H9 (cell line): Measurements from ENCODE around the gene MGLL. TPM values are rescaled to one million over a fixed set of nuclear protein-coding genes. Genes with fewer than 3 reads are reported as not detected.

Experiments used
- DNase-seq: peaks from one replicate; pipeline ENCODE4 v3.0.0-alpha.2; 2017
- H2AFZ ChIP-seq: one replicate; pipeline ENCODE4 v1.6.1; 2013; ENCODE audit warnings: mild to moderate bottlenecking, low read length, control low read depth, moderate library complexity
- H2AK5ac ChIP-seq: 2 replicates; pipeline ENCODE4 v1.6.1; 2013; ENCODE audit warnings: low read length, control low read depth, mixed read lengths; ENCODE audit not compliant: insufficient read length
- H2BK120ac ChIP-seq: one replicate; pipeline ENCODE4 v1.6.1; 2013; ENCODE audit warnings: low read depth, mild to moderate bottlenecking, low read length, control low read depth, inconsistent platforms; ENCODE audit not compliant: poor library complexity, severe bottlenecking
- H2BK12ac ChIP-seq: 2 replicates; pipeline ENCODE4 v1.6.1; 2013; ENCODE audit warnings: low read length, control low read depth, mixed read lengths, low read depth; ENCODE audit not compliant: insufficient read length
- H2BK15ac ChIP-seq: 2 replicates; pipeline ENCODE4 v1.6.1; 2013; ENCODE audit warnings: low read depth, low read length, control low read depth
- H2BK20ac ChIP-seq: one replicate; pipeline ENCODE4 v1.6.1; 2013; ENCODE audit warnings: low read depth, mild to moderate bottlenecking, low read length, control low read depth, inconsistent platforms; ENCODE audit not compliant: poor library complexity, severe bottlenecking
- H2BK5ac ChIP-seq: 2 replicates; pipeline ENCODE4 v1.6.1; 2013; ENCODE audit warnings: low read length, control low read depth, mixed read lengths; ENCODE audit not compliant: insufficient read length
- H3K14ac ChIP-seq: 2 replicates; pipeline ENCODE4 v1.6.1; 2013; ENCODE audit warnings: low read length, control low read depth; ENCODE audit not compliant: insufficient read depth
- H3K18ac ChIP-seq: 2 replicates; pipeline ENCODE4 v1.6.1; 2013; ENCODE audit warnings: low read depth, mild to moderate bottlenecking, mixed read lengths, low read length, control low read depth; ENCODE audit not compliant: insufficient read length
- H3K23ac ChIP-seq: 2 replicates; pipeline ENCODE4 v1.6.1; 2013; ENCODE audit warnings: low read length, control low read depth, mixed read lengths, low read depth; ENCODE audit not compliant: insufficient read length
- H3K23me2 ChIP-seq: 2 replicates; pipeline ENCODE4 v1.6.1; 2013; ENCODE audit warnings: low read depth, mild to moderate bottlenecking, mixed read lengths, low read length, control low read depth; ENCODE audit not compliant: insufficient read length, poor library complexity, severe bottlenecking
- H3K27ac ChIP-seq: 2 replicates; pipeline ENCODE4 v1.5.1; 2013; ENCODE audit warnings: low read length, control low read depth, mixed read lengths, low read depth; ENCODE audit not compliant: insufficient read length
- H3K27me3 ChIP-seq: 2 replicates; pipeline ENCODE4 v1.6.1; 2013; ENCODE audit warnings: low read length, control low read depth, inconsistent platforms; ENCODE audit not compliant: insufficient read depth
- H3K4ac ChIP-seq: 2 replicates; pipeline ENCODE4 v1.6.1; 2013; ENCODE audit warnings: low read depth, mild to moderate bottlenecking, control low read depth, inconsistent platforms, low read length, moderate library complexity
- H3K4me1 ChIP-seq: 2 replicates; pipeline ENCODE4 v1.6.1; 2013; ENCODE audit warnings: low read length, control low read depth, inconsistent platforms; ENCODE audit not compliant: insufficient read depth
- H3K4me2 ChIP-seq: 2 replicates; pipeline ENCODE4 v1.6.1; 2013; ENCODE audit warnings: low read length, control low read depth, mixed read lengths; ENCODE audit not compliant: insufficient read length, insufficient read depth
- H3K56ac ChIP-seq: 2 replicates; pipeline ENCODE4 v1.6.1; 2013; ENCODE audit warnings: low read depth, mild to moderate bottlenecking, mixed read lengths, low read length, control low read depth; ENCODE audit not compliant: insufficient read length
- H3K79me1 ChIP-seq: 2 replicates; pipeline ENCODE4 v1.6.1; 2013; ENCODE audit warnings: low read depth, mild to moderate bottlenecking, moderate library complexity, low read length, control low read depth, inconsistent platforms; ENCODE audit not compliant: insufficient read depth, poor library complexity, severe bottlenecking
- H3K79me2 ChIP-seq: 2 replicates; pipeline ENCODE4 v1.6.1; 2013; ENCODE audit warnings: low read length, control low read depth, inconsistent platforms; ENCODE audit not compliant: insufficient read depth
- H3K9ac ChIP-seq: 2 replicates; pipeline ENCODE4 v1.6.1; 2013; ENCODE audit warnings: low read length, control low read depth, mixed read lengths; ENCODE audit not compliant: insufficient read length; ENCODE audit errors: extremely low read depth
- H3K9me3 ChIP-seq: one replicate; pipeline ENCODE4 v1.6.1; 2013; ENCODE audit warnings: low read depth, low read length, inconsistent platforms; ENCODE audit not compliant: control insufficient read depth
- H3T11ph ChIP-seq: one replicate; pipeline ENCODE4 v1.6.1; 2013; ENCODE audit warnings: mild to moderate bottlenecking, low read length, control low read depth, inconsistent platforms
- H4K20me1 ChIP-seq: one replicate; pipeline ENCODE4 v1.6.1; 2013; ENCODE audit not compliant: control insufficient read depth, insufficient read length, insufficient read depth
- H4K5ac ChIP-seq: 2 replicates; pipeline ENCODE4 v1.6.1; 2013; ENCODE audit warnings: low read depth, mild to moderate bottlenecking, mixed read lengths, low read length, control low read depth; ENCODE audit not compliant: insufficient read length
- H4K8ac ChIP-seq: replicated peaks from 2 replicates; pipeline ENCODE4 v1.6.1; 2013; ENCODE audit warnings: low read length, control low read depth, mixed read lengths, low read depth; ENCODE audit not compliant: insufficient read length
- H4K91ac ChIP-seq: 2 replicates; pipeline ENCODE4 v1.6.1; 2013; ENCODE audit warnings: low read depth, mild to moderate bottlenecking, moderate library complexity, mixed read lengths, low read length, control low read depth; ENCODE audit not compliant: insufficient read length
- H3K27ac Mint-ChIP-seq, 3 experiments: 2 replicates in 2 of 3; 3 replicates in 1 of 3; pipeline ENCODE4 v1.8.0; 2020 to 2021; ENCODE audit warnings: mixed read lengths in 3 of 3, mild to moderate bottlenecking in 1 of 3, moderate library complexity in 1 of 3
- H3K27me3 Mint-ChIP-seq: 2 replicates; pipeline ENCODE4 v1.8.0; 2021; ENCODE audit warnings: low read depth, mild to moderate bottlenecking, moderate library complexity, mixed read lengths
- H3K36me3 Mint-ChIP-seq, 3 experiments: 2 replicates in 2 of 3; 3 replicates in 1 of 3; pipeline ENCODE4 v1.8.0; 2020 to 2021; ENCODE audit warnings: low read depth in 3 of 3, mixed read lengths in 3 of 3; ENCODE audit not compliant: insufficient read depth in 1 of 3
- H3K4me1 Mint-ChIP-seq, 2 experiments: 2 replicates each; pipeline ENCODE4 v1.8.0; 2020; ENCODE audit warnings: mixed read lengths in 2 of 2
- H3K4me3 Mint-ChIP-seq, 2 experiments: 2 replicates in 1 of 2; 3 replicates in 1 of 2; pipeline ENCODE4 v1.8.0; 2020 to 2021; ENCODE audit warnings: mild to moderate bottlenecking in 2 of 2, mixed read lengths in 2 of 2, moderate library complexity in 1 of 2
- H3K9me3 Mint-ChIP-seq, 2 experiments: 2 replicates in 1 of 2; 3 replicates in 1 of 2; pipeline ENCODE4 v1.8.0; 2020; ENCODE audit warnings: mild to moderate bottlenecking in 2 of 2, mixed read lengths in 2 of 2, moderate library complexity in 1 of 2
- CTCF ChIP-seq: fragments of 200-600 bp; sonication (generic); conservative IDR thresholded peaks from 3 replicates; pipeline ENCODE4 v1.8.0; 2021; ENCODE audit warnings: antibody characterized with exemption, mild to moderate bottlenecking
- WGBS: extraction: QIAGEN DNeasy Blood & Tissue Kit; methylation state at CpG from one replicate; pipeline ENCODE4 v1.1.7; 2013; ENCODE audit warnings: missing lambda C conversion rate, low lambda C conversion rate, mixed read lengths; ENCODE audit not compliant: insufficient read length; ENCODE audit errors: extremely low coverage; 5-methylcytosine and 5-hydroxymethylcytosine counted together
- total RNA-seq: library from RNA; stranded (reverse); gene quantifications from 2 replicates; pipeline ENCODE4 v1.2.1, GENCODE V29; 2021

MGLL gene
- total RNA-seq, 1 experiment from 2014 or later = 0.11 TPM

- Histone ChIP-seq H4K91ac (no peak overlapping the region), H3K9ac (no peak overlapping the region), H3K27me3 (no peaks in the 10 kb centered on the region), H2BK120ac (no peak overlapping the region), H3K79me1 (no peaks in the 10 kb centered on the region), H3K18ac (no peak overlapping the region), H3K4me2 (no peak overlapping the region), H2AFZ (no peak overlapping the region), H3K4me1 (no peaks in the 10 kb centered on the region), H2BK15ac (no peak overlapping the region), H3K23me2 (no peaks in the 10 kb centered on the region), H3T11ph (no peak overlapping the region), H4K5ac (no peak overlapping the region), H3K27ac (no peak overlapping the region), H2BK12ac (no peak overlapping the region), H3K79me2 (no peaks in the 10 kb centered on the region), H3K56ac (no peak overlapping the region), H3K4ac (no peak overlapping the region), H2AK5ac (no peak overlapping the region), H3K14ac (no peak overlapping the region; the same call in 1 of the 2 replicates), H2BK20ac (no peak overlapping the region), H2BK5ac (no peak overlapping the region), H3K9me3 (no peaks in the 10 kb centered on the region), H3K23ac (no peak overlapping the region), H4K8ac (no peak overlapping the region), H4K20me1 (no peaks in the 10 kb centered on the region)
- Mint-ChIP-seq H3K9me3 (peaks cover 0 to 11% of the 10 kb centered on the region in 2 experiments; a peak in 4 of 5 replicates), H3K27ac (no peak overlapping the region; a peak in 1 of 7 replicates), H3K36me3 (peaks cover 0 to 4% (median 3%) of the 10 kb centered on the region in 3 experiments; a peak in 2 of 7 replicates), H3K27me3 (peaks cover 1% of the 10 kb centered on the region), H3K4me3 (no peak overlapping the region; a peak in 1 of 5 replicates), H3K4me1 (peaks cover 3 to 13% of the 10 kb centered on the region in 2 experiments; a peak in 3 of 4 replicates)
- no CpG with 5 or more reads among the region's 12 CpGs for WGBS
- no peak for TF ChIP-seq CTCF
- DNase-seq = no peak
These were observed 49.2 kb downstream of the MGLL start for GRCh38 chr3:127772827-127773751.
